Measurements from ENCODE around the gene XPO1.
"Not testable (repeated sequence)": the region's sequence is repeated elsewhere in the genome, so short reads cannot be mapped to it uniquely, and the experiment has no call there.

XPO1 gene

GRCh38 chr2:61465045-61465444 is 73.1 kb downstream of the XPO1 start:
- no peak for DNase-seq (ENCODE audit: low read depth)

DNA sequence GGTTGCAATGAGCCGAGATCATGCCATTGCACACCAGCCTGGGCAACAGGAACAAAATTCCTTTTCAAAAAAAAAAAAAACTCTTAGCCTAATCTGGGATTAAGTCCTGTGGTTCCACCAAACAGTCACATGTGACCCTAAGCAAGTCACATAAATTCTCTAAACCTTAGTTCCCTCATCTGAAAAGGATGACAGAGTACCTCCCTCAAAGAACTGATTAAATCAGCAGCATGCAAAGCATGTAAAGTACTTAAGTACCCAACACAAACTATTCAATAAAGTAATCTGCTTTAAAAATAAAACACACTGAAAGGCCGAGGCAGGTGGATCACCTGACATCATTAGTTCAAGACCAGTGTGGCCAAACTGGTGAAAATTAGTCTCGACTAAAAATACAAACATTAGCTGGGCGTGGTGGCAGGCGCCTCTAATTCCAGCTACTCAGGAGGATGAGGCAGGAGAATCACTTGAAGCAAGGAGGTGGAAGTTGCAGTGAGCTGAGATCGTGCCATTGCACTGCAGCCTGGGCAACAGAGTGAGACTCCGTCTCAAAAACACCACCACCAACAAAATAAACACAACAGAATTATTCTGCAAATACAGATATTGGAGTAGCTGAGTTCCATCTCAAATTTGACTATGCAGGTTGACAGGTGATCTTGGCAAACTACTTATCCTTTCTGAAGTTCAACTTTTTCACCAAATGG is 74.2 kb downstream of the XPO1 start:
- no peak for DNase-seq (ENCODE audit: low read depth)

DNA sequence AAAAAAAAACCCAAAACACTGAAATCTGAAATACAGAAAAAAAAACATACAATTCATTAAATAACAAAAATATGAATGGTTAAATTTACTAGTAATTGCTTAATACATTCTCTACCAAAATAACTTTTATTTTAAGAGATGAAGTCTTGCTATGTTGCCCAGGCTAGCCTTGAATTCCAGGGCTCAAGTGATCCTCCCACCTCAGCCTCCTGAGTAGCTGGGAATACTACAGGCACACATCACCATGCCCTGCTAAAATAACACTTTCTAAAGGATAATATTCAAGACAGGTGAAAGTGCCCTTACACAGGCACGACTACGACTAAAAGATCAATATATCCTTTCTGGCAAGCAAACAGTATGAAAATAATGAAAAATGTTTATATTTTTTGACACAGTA is 76.8 kb downstream of the XPO1 start:
- DNase-seq (ENCODE audit: low read depth) = no peak

DNA sequence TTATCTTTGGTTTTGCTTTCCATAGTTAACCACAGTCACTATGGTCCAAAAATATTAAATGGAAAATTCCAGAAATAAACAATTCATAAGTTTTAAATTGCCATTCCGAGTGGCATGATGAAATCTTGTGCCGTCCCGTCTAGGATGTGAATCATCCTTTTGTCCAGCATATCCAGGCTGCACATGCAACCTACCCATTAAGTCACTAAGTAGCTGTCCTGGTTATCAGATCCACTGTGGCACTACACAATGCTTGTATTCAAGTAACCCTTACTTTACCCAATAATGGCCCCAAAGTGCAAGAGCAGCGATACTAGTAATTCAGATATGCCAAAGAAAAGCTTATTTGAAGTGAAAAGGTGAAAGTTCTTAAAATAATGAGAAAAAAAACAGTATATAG is 78.0 kb downstream of the XPO1 start:
- DNase-seq (ENCODE audit: low read depth) = no peak

DNA sequence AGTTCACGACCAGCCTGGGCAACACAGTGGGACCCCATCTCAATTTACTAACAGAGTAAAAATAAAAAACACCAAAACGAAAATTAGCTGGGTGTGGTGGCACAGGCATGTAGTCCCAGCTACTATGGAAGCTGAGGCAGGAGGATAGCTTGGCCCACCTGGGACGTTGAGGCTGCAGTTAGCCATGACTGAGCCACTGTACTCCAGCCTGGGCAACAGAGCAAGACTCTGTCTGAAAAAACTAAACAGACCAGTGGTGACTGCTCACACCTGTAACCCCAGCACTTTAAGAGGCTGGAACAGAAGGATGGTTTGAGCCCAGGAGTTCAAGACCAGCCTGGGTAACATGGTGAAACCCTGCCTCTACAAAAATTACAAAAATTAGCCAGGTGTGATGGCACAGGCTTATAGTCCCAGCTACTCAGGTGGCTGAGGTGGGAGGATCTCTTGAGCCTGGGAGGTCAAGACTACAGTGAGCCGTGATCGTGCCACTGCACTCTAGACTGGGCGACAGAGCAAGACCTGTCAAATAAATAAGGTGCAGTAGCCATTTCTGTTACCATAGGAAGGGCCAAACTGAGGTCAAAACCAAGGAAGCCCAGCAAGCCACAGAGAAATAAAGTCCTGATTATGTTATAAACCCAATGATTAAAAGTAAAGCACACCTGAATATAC is 81.3 kb downstream of the XPO1 start:
- no peak for DNase-seq (ENCODE audit: low read depth)

- no peak for DNase-seq (ENCODE audit: low read depth)
Measured at GRCh38 chr2:61456070-61456745, 81.9 kb downstream of the XPO1 start.

DNA sequence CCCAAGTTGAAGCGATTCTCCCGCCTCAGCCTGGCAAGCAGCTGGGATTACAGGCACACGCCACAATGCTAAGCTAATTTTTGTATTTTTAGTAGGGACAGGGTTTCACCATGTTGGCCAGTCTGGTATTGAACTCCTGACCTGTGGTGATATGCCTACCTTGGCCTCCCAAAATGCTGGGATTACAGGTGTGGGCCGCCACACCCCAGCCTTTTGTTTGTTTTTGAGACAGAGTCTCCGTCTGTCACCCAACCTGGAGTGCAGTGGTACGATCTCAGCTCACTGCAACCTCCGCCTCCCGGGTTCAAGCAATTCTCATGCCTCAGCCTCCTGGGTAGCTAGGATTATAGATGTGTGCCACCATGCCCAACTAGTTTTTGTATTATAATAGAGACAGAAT is 83.2 kb downstream of the XPO1 start:
- not testable (repeated sequence) for DNase-seq (ENCODE audit: low read depth)

GRCh38 chr2:61454383-61454782 is 83.8 kb downstream of the XPO1 start:
- DNase-seq (ENCODE audit: low read depth) = no peak

- DNase-seq (ENCODE audit: low read depth) = no peak
Measured at GRCh38 chr2:61452392-61452791, 85.8 kb downstream of the XPO1 start.

DNA sequence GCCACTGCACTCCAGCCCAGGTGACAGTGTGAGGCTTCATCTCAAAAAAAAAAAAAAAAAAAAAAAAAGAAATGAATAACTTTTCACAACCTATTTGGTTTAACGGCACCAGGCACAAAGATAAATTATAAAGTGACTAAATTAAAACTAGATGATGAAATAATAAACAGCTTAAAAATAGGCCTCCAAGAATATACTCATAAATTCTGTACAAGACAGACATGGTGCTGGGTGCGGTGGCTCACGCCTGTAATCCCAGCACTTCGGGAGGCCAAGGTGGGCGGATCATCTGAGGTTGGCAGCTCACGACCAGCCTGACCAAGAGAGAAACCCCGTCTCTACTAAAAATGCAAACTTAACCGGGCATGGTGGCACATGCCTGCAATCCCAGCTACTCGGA is 87.0 kb downstream of the XPO1 start:
- DNase-seq (ENCODE audit: low read depth) = no peak

GRCh38 chr2:61450144-61450543 is 88.0 kb downstream of the XPO1 start:
- no peak for DNase-seq (ENCODE audit: low read depth)

- no peak for DNase-seq (ENCODE audit: low read depth)
Measured at GRCh38 chr2:61448229-61448628, 89.9 kb downstream of the XPO1 start.

GRCh38 chr2:61446971-61447370 is 91.2 kb downstream of the XPO1 start:
- not testable (repeated sequence) for DNase-seq (ENCODE audit: low read depth)

- no peak for DNase-seq (ENCODE audit: low read depth)
Measured at GRCh38 chr2:61443342-61444041, 94.7 kb downstream of the XPO1 start.

DNA sequence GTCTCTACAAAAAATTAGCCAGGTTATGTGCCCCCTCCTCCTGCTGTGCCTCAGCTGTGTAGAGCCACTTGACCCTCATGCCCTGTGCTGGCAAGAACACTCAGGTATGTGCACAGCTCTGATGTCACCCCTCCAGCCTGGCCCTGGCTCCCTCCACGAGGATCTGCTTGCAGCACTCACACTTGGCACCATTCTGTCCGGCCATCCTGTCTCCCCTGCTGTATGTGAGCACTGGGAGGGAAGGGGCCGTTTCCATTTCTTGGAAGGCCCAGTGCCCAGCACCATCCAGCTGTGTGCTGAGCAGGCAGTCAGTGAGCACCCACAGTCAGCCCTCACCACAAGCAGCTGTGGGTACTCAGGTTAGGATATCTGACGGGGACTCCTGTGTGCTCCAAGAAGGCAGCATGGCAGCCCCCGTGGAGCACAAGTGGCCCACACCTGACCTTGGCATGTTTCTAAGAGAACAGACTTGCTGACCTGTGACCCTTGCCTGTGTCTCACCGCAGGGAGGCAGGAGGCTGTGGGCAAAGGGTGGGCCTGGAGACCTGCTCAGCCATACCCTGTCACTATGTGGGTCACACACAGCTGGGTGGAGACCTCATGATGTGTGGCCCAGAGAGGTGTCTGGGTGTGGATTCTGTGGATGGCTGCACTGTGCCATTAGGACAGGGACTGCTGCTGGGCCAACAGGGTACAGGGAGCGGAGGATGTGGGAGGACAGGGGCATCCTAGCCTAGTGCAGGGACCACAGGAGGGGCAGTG is 98.7 kb downstream of the XPO1 start:
- DNase-seq (ENCODE audit: low read depth) = no peak

DNA sequence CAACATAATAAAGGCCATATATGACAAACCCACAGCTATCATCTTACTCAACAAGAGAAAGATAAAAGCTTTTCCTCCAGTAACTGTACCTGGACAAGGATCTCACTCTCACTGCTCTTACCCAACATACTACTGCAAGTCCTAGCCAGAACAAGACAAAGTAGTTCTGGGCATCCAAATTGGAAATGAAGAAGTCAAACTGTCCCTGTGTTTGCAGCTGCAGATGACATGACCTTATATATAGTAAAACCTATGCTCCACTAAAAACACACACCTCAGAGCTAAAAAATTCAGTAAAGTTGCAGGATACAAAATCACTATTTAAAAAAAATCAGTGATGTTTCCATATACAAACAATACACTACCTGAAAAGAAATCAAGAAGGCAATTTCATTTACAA is 99.5 kb downstream of the XPO1 start:
- no peak for DNase-seq (ENCODE audit: low read depth)

DNA sequence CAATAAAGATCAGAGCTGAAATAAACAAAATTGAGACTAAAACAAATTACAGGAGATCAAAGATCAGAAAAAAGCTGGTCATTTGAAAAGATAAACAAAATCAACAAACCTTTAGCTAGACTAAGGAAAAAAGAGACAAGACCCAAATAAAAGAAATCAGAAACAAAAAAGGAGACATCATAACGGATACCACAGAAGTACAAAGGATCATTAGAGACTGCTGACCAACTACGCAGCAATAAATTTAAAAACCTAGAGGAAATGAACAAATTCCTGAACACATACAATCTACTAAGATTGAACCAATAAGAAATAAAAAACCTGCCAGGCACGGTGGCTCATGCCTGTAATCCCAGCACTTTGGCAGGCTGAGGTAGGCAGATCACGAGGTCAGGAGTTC is 101.0 kb downstream of the XPO1 start:
- no peak for DNase-seq (ENCODE audit: low read depth)

DNA sequence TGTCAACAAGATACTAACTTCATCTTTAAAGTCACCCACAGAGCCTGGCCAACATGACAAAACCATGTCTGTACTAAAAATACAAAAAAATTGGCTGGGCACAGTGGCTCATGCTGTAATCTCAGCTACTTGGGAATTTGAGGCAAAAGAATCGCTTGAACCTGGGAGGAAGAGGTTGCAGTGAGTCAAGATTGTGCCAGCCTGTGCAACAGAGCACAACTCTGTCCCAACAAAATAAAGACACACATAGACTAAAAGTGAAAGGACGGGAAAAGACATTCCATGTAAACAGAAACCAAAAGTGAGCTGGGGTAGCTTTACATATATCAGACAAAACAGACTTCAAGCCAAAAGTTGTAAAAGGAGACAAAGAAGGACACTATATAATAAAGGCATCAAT is 102.1 kb downstream of the XPO1 start:
- no peak for DNase-seq (ENCODE audit: low read depth)

GRCh38 chr2:61435291-61435690 is 102.9 kb downstream of the XPO1 start:
- DNase-seq (ENCODE audit: low read depth) = no peak

- no peak for DNase-seq (ENCODE audit: low read depth)
Measured at GRCh38 chr2:61434314-61434713, 103.8 kb downstream of the XPO1 start.

- DNase-seq (ENCODE audit: low read depth) = no peak
Measured at GRCh38 chr2:61433606-61434005, 104.5 kb downstream of the XPO1 start.

GRCh38 chr2:61432990-61433389 is 105.2 kb downstream of the XPO1 start:
- no peak for DNase-seq (ENCODE audit: low read depth)

Measured in HS-27A (cell line).